DMS 273 (cell line): ENCODE results near the gene PKNOX2.

Experiments
- DNase-seq: peaks from one replicate; lab custom pipeline; 2025; ENCODE audit not compliant: unreplicated experiment; lab: John Stamatoyannopoulos, UW

Gene PKNOX2

GRCh38 chr11:125426818-125427528 lies 262.4 kb downstream of the PKNOX2 start:
- DNase-seq, result no peak

GRCh38 chr11:125428486-125429173 lies 264.1 kb downstream of the PKNOX2 start:
- no peak for DNase-seq

DNA sequence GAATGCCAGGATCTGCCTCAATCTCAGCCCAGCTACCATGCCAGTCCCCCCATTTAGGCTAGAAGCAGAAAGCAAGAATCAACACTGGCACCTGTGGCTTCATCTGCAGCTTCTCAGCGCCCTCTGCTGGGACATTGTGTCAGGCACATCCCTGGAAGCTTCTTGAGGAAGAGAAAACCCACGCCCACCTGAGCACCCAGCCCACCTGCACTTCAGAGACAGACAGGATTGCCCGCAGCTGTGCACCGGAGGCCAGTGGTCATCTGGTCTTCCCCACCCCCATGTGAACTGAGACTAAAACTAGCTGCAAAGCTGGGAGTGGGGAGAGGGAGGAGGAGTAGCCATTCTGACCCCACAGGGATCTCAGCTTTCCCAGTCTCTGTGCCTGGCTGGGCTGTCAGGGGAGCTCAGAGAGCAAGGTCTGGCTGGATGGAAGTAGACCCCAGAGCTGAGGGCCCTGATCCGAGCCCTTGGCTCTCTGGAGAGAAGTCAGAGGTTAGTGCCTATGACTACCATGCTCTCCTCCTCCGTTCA lies 264.7 kb downstream of the PKNOX2 start:
- peak; percentile 77 for DNase-seq

GRCh38 chr11:125429807-125430678 lies 265.5 kb downstream of the PKNOX2 start:
- DNase-seq, result no peak

DNA sequence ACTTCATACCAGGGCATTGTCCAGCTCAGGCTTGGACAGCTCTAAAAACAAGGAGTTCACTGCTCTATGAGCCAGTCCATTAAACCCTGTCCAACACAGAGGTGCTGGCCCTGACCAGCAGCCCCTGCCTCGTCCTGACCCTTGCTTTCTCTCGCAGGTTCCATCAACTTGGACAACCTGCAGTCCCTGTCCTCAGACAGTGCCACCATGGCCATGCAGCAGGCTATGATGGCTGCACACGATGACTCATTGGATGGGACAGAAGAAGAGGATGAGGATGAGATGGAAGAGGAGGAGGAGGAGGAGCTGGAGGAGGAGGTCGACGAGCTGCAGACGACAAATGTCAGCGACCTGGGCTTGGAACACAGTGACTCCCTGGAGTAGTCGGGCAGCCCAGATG lies 266.5 kb downstream of the PKNOX2 start:
- no peak for DNase-seq

GRCh38 chr11:125431481-125431880 lies 266.9 kb downstream of the PKNOX2 start:
- DNase-seq, result no peak

- DNase-seq, result peak; percentile 67
These were observed 269.0 kb downstream of the PKNOX2 start for GRCh38 chr11:125433454-125434121.

GRCh38 chr11:125435461-125436238 lies 271.1 kb downstream of the PKNOX2 start:
- no peak for DNase-seq

- peak; percentile 5 for DNase-seq
These were observed 277.3 kb downstream of the PKNOX2 start for GRCh38 chr11:125441648-125442410.

DNA sequence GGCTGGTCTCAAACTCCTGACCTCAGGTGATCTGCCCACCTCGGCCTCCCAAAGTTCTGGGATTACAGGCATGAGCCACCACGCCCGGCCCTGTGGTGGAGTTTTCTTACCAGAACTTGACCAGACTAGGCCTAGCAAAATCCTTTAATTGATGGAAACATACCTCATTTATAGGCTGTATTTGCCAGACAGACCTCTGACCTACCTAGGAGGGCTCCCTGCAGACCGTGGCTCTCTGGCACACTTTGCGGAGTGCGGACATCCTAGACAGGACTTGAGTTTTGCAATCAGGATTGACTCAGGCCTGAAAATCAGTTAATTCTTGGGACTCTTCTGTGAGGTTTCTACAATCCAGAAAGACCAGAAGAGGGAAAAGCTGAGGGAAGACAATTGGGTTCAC lies 278.4 kb downstream of the PKNOX2 start:
- DNase-seq, result no peak

DNA sequence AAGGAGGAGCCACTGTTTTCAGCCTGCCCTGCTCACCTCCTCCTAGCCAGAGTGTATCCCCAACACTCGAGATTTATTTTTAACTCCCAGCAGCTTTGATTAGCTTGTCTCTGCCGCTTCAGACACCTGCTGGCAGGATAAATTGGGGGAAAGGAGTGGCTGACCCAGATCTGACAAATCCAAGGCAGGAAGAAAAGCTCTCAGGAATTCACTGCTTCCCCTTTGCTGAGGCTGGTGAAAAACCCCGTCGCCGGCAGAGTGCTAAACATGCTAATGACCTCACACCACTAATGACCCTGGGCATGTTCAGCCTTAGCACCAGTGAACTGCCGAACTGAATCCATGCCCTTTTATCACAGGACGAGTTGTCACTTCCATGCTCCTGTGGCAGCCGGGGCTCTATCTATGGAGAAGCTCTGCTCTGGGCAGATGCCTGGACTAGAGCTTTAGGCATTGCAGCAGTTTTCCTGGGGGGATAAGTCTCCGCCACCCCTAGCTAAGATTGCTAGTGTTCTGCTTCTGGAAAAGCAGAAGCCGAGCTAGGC lies 279.3 kb downstream of the PKNOX2 start:
- DNase-seq, result no peak

DNA sequence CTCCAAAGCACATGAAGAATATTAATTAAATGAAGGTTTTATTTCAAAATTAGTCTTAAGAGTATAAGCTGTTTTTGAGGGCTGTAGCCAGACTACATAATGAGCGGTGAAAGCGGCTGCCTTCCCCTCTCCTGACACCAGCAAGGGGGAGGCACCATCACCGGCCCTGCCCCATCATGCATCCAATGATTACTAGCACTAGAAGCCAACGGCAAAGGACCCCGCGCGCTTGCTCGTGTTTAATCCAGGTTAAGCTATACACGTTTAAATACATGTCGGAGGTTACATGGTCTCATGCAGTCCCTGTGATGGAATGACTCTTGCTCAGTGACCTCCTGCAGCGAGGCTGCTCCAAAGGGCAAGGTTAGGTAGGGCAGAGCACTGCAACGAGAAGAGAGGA lies 281.2 kb downstream of the PKNOX2 start:
- DNase-seq, result no peak

DNA sequence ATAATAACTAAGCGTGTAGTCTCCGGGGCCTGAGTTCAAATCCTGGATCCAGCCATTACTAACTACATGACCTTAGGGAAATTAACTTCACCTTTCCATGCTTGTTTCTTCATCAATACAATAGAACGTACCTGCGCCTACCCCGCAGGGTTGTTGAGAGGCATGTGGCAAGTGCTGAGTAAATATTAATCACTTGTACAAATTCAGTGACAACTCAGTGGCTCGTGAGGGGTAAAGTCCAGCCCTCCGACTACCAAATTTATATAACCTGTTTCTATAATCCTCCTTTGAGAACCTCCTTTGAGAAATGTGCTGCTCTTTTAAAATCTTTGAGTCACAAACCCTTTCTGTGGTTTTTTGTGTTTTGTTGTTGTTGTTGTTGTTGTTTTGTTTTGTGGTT lies 281.7 kb downstream of the PKNOX2 start:
- no peak for DNase-seq

GRCh38 chr11:125447721-125448120 lies 283.2 kb downstream of the PKNOX2 start:
- DNase-seq, result no peak

GRCh38 chr11:125448136-125448535 lies 283.6 kb downstream of the PKNOX2 start:
- no peak for DNase-seq

DNA sequence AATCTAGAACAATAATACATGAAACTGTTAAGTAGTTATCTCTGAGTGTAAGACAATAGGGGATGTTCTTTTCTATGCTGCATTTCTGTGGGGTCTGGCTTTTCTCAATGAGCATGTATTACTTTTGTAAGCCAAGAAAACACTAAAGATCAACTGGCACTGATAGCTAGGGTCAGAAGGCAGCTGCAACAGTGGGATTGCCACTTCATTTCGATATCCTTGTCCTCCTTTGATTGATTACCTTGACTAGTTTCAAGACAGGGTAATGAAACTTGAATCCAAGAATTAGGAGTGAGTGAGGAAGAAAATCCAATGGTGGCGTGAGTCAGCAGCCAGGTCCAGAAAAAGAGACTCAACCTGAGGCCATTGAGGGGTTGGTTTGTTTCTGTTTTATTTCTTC lies 285.0 kb downstream of the PKNOX2 start:
- no peak for DNase-seq

GRCh38 chr11:125451400-125452124 lies 287.0 kb downstream of the PKNOX2 start:
- DNase-seq, result peak; percentile 63

- DNase-seq, result no peak
These were observed 287.5 kb downstream of the PKNOX2 start for GRCh38 chr11:125452125-125452470.

- no peak for DNase-seq
These were observed 289.5 kb downstream of the PKNOX2 start for GRCh38 chr11:125454047-125454446.
